Erythroblast (primary cell): ENCODE results near the gene PKP2.

Experiments used
- GATA1 ChIP-seq: IDR thresholded peaks from 2 replicates; pipeline ENCODE4 v1.6.1; 2011; ENCODE audit warnings: low read depth, mild to moderate bottlenecking, control low read depth, low read length, moderate library complexity
- POLR2A ChIP-seq: IDR thresholded peaks from 2 replicates; pipeline ENCODE4 v1.6.1; 2011; ENCODE audit warnings: mild to moderate bottlenecking, low read length

- TF ChIP-seq POLR2A (no peak), GATA1 (no peak)
Observed at GRCh38 chr12:32809196-32809595, 87.4 kb downstream of the PKP2 start.
